ENCODE measurements around the gene PPP2CA. TPM values are rescaled to one million over a fixed set of nuclear protein-coding genes. Genes with fewer than 3 reads are reported as not detected.

Gene PPP2CA
- total RNA-seq, 1 experiment from 2014 or later, result 184 TPM

- Histone ChIP-seq H3K4me3 (ENCODE audit: low read depth in 2 of 2, low read length in 2 of 2) (no peak overlapping the region), H3K9me3 (ENCODE audit: control insufficient read depth, insufficient read depth, low read depth, low read length) (no peaks in the 10 kb centered on the region), H3K27ac (ENCODE audit: low read length) (no peak overlapping the region), H3K36me3 (ENCODE audit: control insufficient read depth, insufficient read depth, low read length) (peaks cover 11% of the 10 kb centered on the region), H3K27me3 (ENCODE audit: control insufficient read depth, insufficient read depth, low read length) (no peaks in the 10 kb centered on the region), H3K4me1 (ENCODE audit: control insufficient read depth, insufficient read depth, low read length) (peaks cover 13% of the 10 kb centered on the region)
- BruUV-seq (replicated peaks), result no TSS peak
- in situ Hi-C loops (cut with HindIII; ENCODE audit: low pct_unique_long_range_greater_than_20kb, low sequenced_read_pairs), result no loop called here
- intact Hi-C loops (cut with micrococcal nuclease; ENCODE audit: unreplicated experiment), result loop anchor here (10.0 kb wide), 1 partner anchor 56 kb away; no protein-coding TSS in a partner anchor
- ChIA-PET CTCF (no interaction called here), POLR2A (interaction anchor here (0.6 kb wide), 1 partner anchor 9 kb away, joined by 3 read pairs; no protein-coding TSS in a partner anchor)
- ATAC-seq (no peak), DNase-seq (ENCODE audit: low read depth, low spot score) (no peak)
- TF ChIP-seq TCF7L2 (IDR thresholded peaks at IDR 0.05; ENCODE audit: low read depth, low read length), result no peak
- no peak for TF ChIP-seq POLR2AphosphoS5 (IDR thresholded peaks at IDR 0.05; ENCODE audit: low read depth, low read length)
- TF ChIP-seq SIN3A (IDR thresholded peaks at IDR 0.05; ENCODE audit: borderline replicate concordance, insufficient read depth, low read depth, low read length), result no peak
- TF ChIP-seq REST (IDR thresholded peaks at IDR 0.05; ENCODE audit: insufficient read depth in 1 of 2, low read depth in 2 of 2, low read length in 1 of 2), result no peak
- no peak for TF ChIP-seq CTCF (IDR thresholded peaks at IDR 0.05)
Measured at GRCh38 chr5:134228624-134229023, 2.8 kb upstream of the PPP2CA start.

- Histone ChIP-seq H3K4me3 (ENCODE audit: low read depth in 2 of 2, low read length in 2 of 2) (no peak overlapping the region), H3K4me1 (ENCODE audit: control insufficient read depth, insufficient read depth, low read length) (peaks cover 22% of the 10 kb centered on the region), H3K27me3 (ENCODE audit: control insufficient read depth, insufficient read depth, low read length) (no peaks in the 10 kb centered on the region), H3K27ac (ENCODE audit: low read length) (peak overlapping the region; percentile 98; the same call in 1 of the 2 replicates), H3K9me3 (ENCODE audit: control insufficient read depth, insufficient read depth, low read depth, low read length) (no peaks in the 10 kb centered on the region), H3K36me3 (ENCODE audit: control insufficient read depth, insufficient read depth, low read length) (peaks cover 11% of the 10 kb centered on the region)
- no TSS peak for BruUV-seq (replicated peaks)
- in situ Hi-C loops (cut with HindIII; ENCODE audit: low pct_unique_long_range_greater_than_20kb, low sequenced_read_pairs), result no loop called here
- intact Hi-C loops (cut with micrococcal nuclease; ENCODE audit: unreplicated experiment), result loop anchor here (10.0 kb wide), 1 partner anchor 57 kb away; no protein-coding TSS in a partner anchor
- TF ChIP-seq POLR2AphosphoS5 (IDR thresholded peaks at IDR 0.05; ENCODE audit: low read depth, low read length) (no peak), SIN3A (IDR thresholded peaks at IDR 0.05; ENCODE audit: borderline replicate concordance, insufficient read depth, low read depth, low read length) (no peak)
- DNase-seq (ENCODE audit: low read depth, low spot score), result no peak
- ChIA-PET POLR2A (no interaction called here), CTCF (no interaction called here)
- ATAC-seq, result no peak
Measured at GRCh38 chr5:134227776-134228175, 1.9 kb upstream of the PPP2CA start.

- in situ Hi-C loops (cut with HindIII; ENCODE audit: low pct_unique_long_range_greater_than_20kb, low sequenced_read_pairs), result no loop called here
- Histone ChIP-seq H3K4me3 (ENCODE audit: low read depth in 2 of 2, low read length in 2 of 2) (peak overlapping the region; percentile 94 to 99), H3K36me3 (ENCODE audit: control insufficient read depth, insufficient read depth, low read length) (peaks cover 11% of the 10 kb centered on the region), H3K9me3 (ENCODE audit: control insufficient read depth, insufficient read depth, low read depth, low read length) (no peaks in the 10 kb centered on the region), H3K4me1 (ENCODE audit: control insufficient read depth, insufficient read depth, low read length) (peaks cover 27% of the 10 kb centered on the region), H3K27ac (ENCODE audit: low read length) (peak overlapping the region; percentile 98), H3K27me3 (ENCODE audit: control insufficient read depth, insufficient read depth, low read length) (no peaks in the 10 kb centered on the region)
- TF ChIP-seq CTCF (IDR thresholded peaks at IDR 0.05), result no peak
- no peak for TF ChIP-seq SIN3A (IDR thresholded peaks at IDR 0.05; ENCODE audit: borderline replicate concordance, insufficient read depth, low read depth, low read length)
- DNase-seq (ENCODE audit: low read depth, low spot score) (no peak), ATAC-seq (no peak)
- intact Hi-C loops (cut with micrococcal nuclease; ENCODE audit: unreplicated experiment), result loop anchor here (10.0 kb wide), 1 partner anchor 58 kb away; no protein-coding TSS in a partner anchor
- POLR2A ChIA-PET, result interaction anchor here (2.5 kb wide), 1 partner anchor 18 kb away, joined by 17 read pairs; no protein-coding TSS in a partner anchor
- no TSS peak for BruUV-seq (replicated peaks)
- CTCF ChIA-PET, result no interaction called here
Measured at GRCh38 chr5:134227259-134227658, 1.4 kb upstream of the PPP2CA start.
